Left kidney (tissue), 2 donors: Measurements from ENCODE around the gene PSME2. TPM values are rescaled to one million over a fixed set of nuclear protein-coding genes. Genes with fewer than 3 reads are reported as not detected.
A peak's percentile ranks its signal among the peaks of the same experiment; 100 is the strongest.

Experiments
- DNase-seq: peaks from one replicate; pipeline ENCODE4 v3.0.0-alpha.2; 2013
- polyA plus RNA-seq: library from polyadenylated mRNA; unstranded; fragments of 120-200 nt; gene quantifications from one replicate; pipeline ENCODE4 v1.2.1, GENCODE V29; 2013; ENCODE audit not compliant: insufficient read length

Gene PSME2
- polyA plus RNA-seq, 1 donor = 158 TPM

- peak; percentile 51 for DNase-seq
These were observed 50.9 kb downstream of the PSME2 start for GRCh38 chr14:24095271-24096068.

GRCh38 chr14:24094841-24095270 is 51.6 kb downstream of the PSME2 start:
- DNase-seq = no peak

GRCh38 chr14:24093901-24094840 is 52.2 kb downstream of the PSME2 start, which contains the start of gene PCK2:
Gene PCK2 (plus strand): TSS chr14:24094311. CDS start chr14:24094406, 95 bp downstream.
- DNase-seq = peak; percentile 81

Other genes starting within 250 kb of the PSME2 start
- gene DHRS4, start 192.8 kb downstream of the PSME2 start, polyA plus RNA-seq = 43.3 TPM
- gene DHRS4L2, start 157.7 kb downstream of the PSME2 start, polyA plus RNA-seq = 39.6 TPM
- 2.4 TPM for gene CARMIL3, start 94.6 kb downstream of the PSME2 start, polyA plus RNA-seq
- 0.18 TPM for gene CPNE6, start 75.0 kb downstream of the PSME2 start, polyA plus RNA-seq
- 35.8 TPM for gene PCK2, start 52.3 kb downstream of the PSME2 start, polyA plus RNA-seq
- gene DCAF11, start 31.8 kb downstream of the PSME2 start, polyA plus RNA-seq = 75.4 TPM
- gene NRL, start 31.7 kb downstream of the PSME2 start, polyA plus RNA-seq = 2.6 TPM
- gene FITM1, start 16.0 kb downstream of the PSME2 start, polyA plus RNA-seq = 1.1 TPM
- 191 TPM for gene PSME1, start 10.4 kb downstream of the PSME2 start, polyA plus RNA-seq
- 19.2 TPM for gene EMC9, start 5.0 kb downstream of the PSME2 start, polyA plus RNA-seq
- 57.5 TPM for gene RNF31, start 888 bp upstream of the PSME2 start, polyA plus RNA-seq
- 64.5 TPM for gene IRF9, start 14.7 kb upstream of the PSME2 start, polyA plus RNA-seq
- gene REC8, start 25.5 kb upstream of the PSME2 start, polyA plus RNA-seq = 88.7 TPM
- gene IPO4, start 42.2 kb upstream of the PSME2 start, polyA plus RNA-seq = 35.6 TPM
- gene TM9SF1, start 48.8 kb upstream of the PSME2 start, polyA plus RNA-seq = 39.7 TPM
- gene TSSK4, start 59.1 kb upstream of the PSME2 start, polyA plus RNA-seq = 13.3 TPM
- 63.7 TPM for gene CHMP4A, start 66.9 kb upstream of the PSME2 start, polyA plus RNA-seq
- 8.4 TPM for gene MDP1, start 69.5 kb upstream of the PSME2 start, polyA plus RNA-seq
- gene NEDD8, start 85.8 kb upstream of the PSME2 start, polyA plus RNA-seq = 231 TPM
- 121 TPM for gene GMPR2, start 86.3 kb upstream of the PSME2 start, polyA plus RNA-seq
- 62.4 TPM for gene TINF2, start 96.0 kb upstream of the PSME2 start, polyA plus RNA-seq
- gene TGM1, start 116.6 kb upstream of the PSME2 start, polyA plus RNA-seq = 2.3 TPM
- gene RABGGTA, start 125.0 kb upstream of the PSME2 start, polyA plus RNA-seq = 18.8 TPM
- gene DHRS1, start 153.2 kb upstream of the PSME2 start, polyA plus RNA-seq = 48.9 TPM
- gene NOP9, start 153.2 kb upstream of the PSME2 start, polyA plus RNA-seq = 29.0 TPM
- 24.8 TPM for gene CIDEB, start 161.4 kb upstream of the PSME2 start, polyA plus RNA-seq
- gene LTB4R2, start 163.5 kb upstream of the PSME2 start, polyA plus RNA-seq = 4.6 TPM
- gene LTB4R, start 164.9 kb upstream of the PSME2 start, polyA plus RNA-seq = 6.7 TPM
- gene ADCY4, start 188.5 kb upstream of the PSME2 start, polyA plus RNA-seq = 22.4 TPM
- 3.5 TPM for gene RIPK3, start 193.4 kb upstream of the PSME2 start, polyA plus RNA-seq
- gene NFATC4, start 221.6 kb upstream of the PSME2 start, polyA plus RNA-seq = 70.3 TPM